HFF-Myc (cell line): ENCODE results near the gene MDFIC.

ENCODE experiments used
- DNase-seq: peaks from one replicate; pipeline ENCODE4 v3.0.0-alpha.2; 2011; ENCODE audit warnings: low read depth; ENCODE audit errors: extremely low read depth
- H3K4me3 ChIP-seq: replicated peaks from 2 replicates; pipeline ENCODE4 v1.5.1; 2011; ENCODE audit warnings: low read depth, mild to moderate bottlenecking, control low read depth, low read length
- CTCF ChIP-seq: IDR thresholded peaks from 2 replicates; pipeline ENCODE4 v1.5.1; 2012; ENCODE audit warnings: mild to moderate bottlenecking, low read depth, low read length, control low read depth; ENCODE audit errors: missing control alignments

Gene MDFIC

GRCh38 chr7:114889646-114890285, 32.1 kb upstream of the MDFIC start:
- TF ChIP-seq CTCF = no peak
- DNase-seq = peak; percentile 95
- H3K4me3 ChIP-seq = no peak overlapping the region

- DNase-seq = no peak
- no peak for TF ChIP-seq CTCF
- H3K4me3 ChIP-seq = no peak overlapping the region
These were observed 31.3 kb upstream of the MDFIC start for GRCh38 chr7:114890561-114890960.

GRCh38 chr7:114900127-114900526, 21.8 kb upstream of the MDFIC start:
- TF ChIP-seq CTCF = no peak
- H3K4me3 ChIP-seq = no peak overlapping the region
- DNase-seq = no peak

DNA sequence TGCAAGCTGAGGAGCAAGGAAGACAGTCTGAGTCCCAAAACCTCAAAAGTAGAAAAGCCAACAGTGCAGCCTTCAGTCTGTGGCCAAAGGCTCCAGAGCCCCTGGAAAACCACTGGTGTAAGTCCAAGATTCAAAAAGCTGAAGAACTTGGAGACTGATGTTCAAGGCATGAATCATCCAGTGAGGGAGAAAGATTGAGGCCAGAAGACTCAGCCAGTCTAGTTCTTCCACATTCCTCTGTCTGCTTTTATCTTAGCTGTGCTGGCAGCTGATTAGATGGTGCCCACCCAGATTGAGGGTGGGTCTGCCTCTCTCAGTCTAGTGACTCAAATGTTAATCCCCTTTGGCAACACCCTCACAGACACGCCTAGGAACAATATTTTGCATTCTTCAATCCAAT, 20.1 kb upstream of the MDFIC start:
- TF ChIP-seq CTCF = no peak
- H3K4me3 ChIP-seq = no peak overlapping the region
- no peak for DNase-seq

GRCh38 chr7:114903131-114903530, 18.8 kb upstream of the MDFIC start:
- H3K4me3 ChIP-seq = no peak overlapping the region
- no peak for TF ChIP-seq CTCF
- no peak for DNase-seq

- TF ChIP-seq CTCF = no peak
- H3K4me3 ChIP-seq = no peak overlapping the region
- no peak for DNase-seq
These were observed 11.1 kb upstream of the MDFIC start for GRCh38 chr7:114910787-114911186.

DNA sequence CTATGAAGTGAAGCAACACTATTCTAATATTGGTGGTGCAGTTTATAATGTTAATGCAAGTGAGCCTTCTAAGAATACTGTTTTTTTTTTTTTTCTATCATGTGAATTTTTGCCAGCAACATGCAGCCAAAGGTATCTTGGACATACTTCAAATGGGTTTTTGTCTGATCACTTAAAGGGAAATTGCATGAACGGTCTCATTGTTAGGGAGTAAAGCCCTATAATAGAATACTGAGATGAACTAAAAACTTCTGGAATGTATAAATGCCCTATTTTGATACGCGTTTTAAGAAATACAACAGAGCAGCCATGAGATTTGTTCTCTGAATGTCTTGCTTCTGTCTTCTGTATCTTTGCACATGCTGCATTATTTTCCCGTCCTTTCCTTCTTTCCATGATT, 10.5 kb upstream of the MDFIC start:
- DNase-seq = no peak
- TF ChIP-seq CTCF = no peak
- H3K4me3 ChIP-seq = no peak overlapping the region
